ENCODE measurements around the gene TRAM2.

GRCh38 chr6:52572536-52572935, 4.3 kb downstream of the TRAM2 start:
- TF ChIP-seq CTCF (conservative IDR thresholded peaks at IDR 0.05) = no peak
- TF ChIP-seq ZFX (IDR thresholded peaks at IDR 0.05) = no peak
